DMS 273 treated with DMSO at 0.1 percent for 48 hours (cell line): ENCODE measurements around the gene PRELID3B.
"Not testable (repeated sequence)": the region's sequence is repeated elsewhere in the genome, so short reads cannot be mapped to it uniquely, and the experiment has no call there.

Source experiments
- DNase-seq: peaks from one replicate; lab custom pipeline; 2025; lab: John Stamatoyannopoulos, UW

The PRELID3B gene

GRCh38 chr20:59026904-59027740 lies 15.5 kb downstream of the PRELID3B start:
- no peak for DNase-seq

- DNase-seq, result no peak
Observed at GRCh38 chr20:59025511-59025910, 17.1 kb downstream of the PRELID3B start.

- DNase-seq, result no peak
Observed at GRCh38 chr20:59025086-59025485, 17.5 kb downstream of the PRELID3B start.

- no peak for DNase-seq
Observed at GRCh38 chr20:59024111-59024530, 18.5 kb downstream of the PRELID3B start.

- no peak for DNase-seq
Observed at GRCh38 chr20:59023616-59024015, 19.0 kb downstream of the PRELID3B start.

GRCh38 chr20:59022754-59023153 lies 19.8 kb downstream of the PRELID3B start:
- DNase-seq, result no peak

GRCh38 chr20:59020938-59021551 lies 21.5 kb downstream of the PRELID3B start:
- no peak for DNase-seq

GRCh38 chr20:59019217-59019616 lies 23.4 kb downstream of the PRELID3B start, which contains the start of gene TUBB1:
Gene TUBB1, plus strand, starts transcription at chr20:59019429. Its CDS starts 94 bp downstream, at chr20:59019523.
- DNase-seq, result no peak

- DNase-seq, result no peak
Observed at GRCh38 chr20:59018817-59019216, 23.8 kb downstream of the PRELID3B start.

GRCh38 chr20:59017493-59018231 lies 24.9 kb downstream of the PRELID3B start:
- DNase-seq, result no peak

- no peak for DNase-seq
Observed at GRCh38 chr20:59016795-59017492, 25.6 kb downstream of the PRELID3B start.

- DNase-seq, result no peak
Observed at GRCh38 chr20:59015812-59016711, 26.5 kb downstream of the PRELID3B start.

- no peak for DNase-seq
Observed at GRCh38 chr20:59015411-59015810, 27.2 kb downstream of the PRELID3B start.

- DNase-seq, result no peak
Observed at GRCh38 chr20:59014680-59015389, 27.8 kb downstream of the PRELID3B start.

GRCh38 chr20:59013959-59014608 lies 28.5 kb downstream of the PRELID3B start:
- DNase-seq, result no peak

GRCh38 chr20:59013031-59013951 lies 29.3 kb downstream of the PRELID3B start:
- DNase-seq, result no peak

- DNase-seq, result not testable (repeated sequence)
Observed at GRCh38 chr20:59011874-59012157, 30.8 kb downstream of the PRELID3B start.

- DNase-seq, result no peak
Observed at GRCh38 chr20:59010995-59011873, 31.4 kb downstream of the PRELID3B start.
